Cerebellar cortex (tissue), 1 donor: ENCODE data around the gene MICU1.
"Not testable (repeated sequence)": the region's sequence is repeated elsewhere in the genome, so short reads cannot be mapped to it uniquely, and the experiment has no call there.

Source experiments
- DNase-seq: peaks from one replicate; pipeline ENCODE4 v3.0.0-alpha.2; 2015; ENCODE audit warnings: low spot score

MICU1 gene

GRCh38 chr10:72325243-72326175 lies 300.4 kb downstream of the MICU1 start:
- DNase-seq, result not testable (repeated sequence)

- no peak for DNase-seq
These were observed 302.1 kb downstream of the MICU1 start for GRCh38 chr10:72323771-72324191.

GRCh38 chr10:72323108-72323749 lies 302.6 kb downstream of the MICU1 start:
- DNase-seq, result no peak

GRCh38 chr10:72322280-72323058 lies 303.4 kb downstream of the MICU1 start:
- DNase-seq, result no peak

GRCh38 chr10:72322030-72322279 lies 303.9 kb downstream of the MICU1 start:
- DNase-seq, result no peak

GRCh38 chr10:72321248-72322029 lies 304.4 kb downstream of the MICU1 start:
- no peak for DNase-seq

GRCh38 chr10:72320676-72321247 lies 305.1 kb downstream of the MICU1 start:
- DNase-seq, result peak; percentile 63

- DNase-seq, result no peak
These were observed 306.2 kb downstream of the MICU1 start for GRCh38 chr10:72319416-72320254.

- DNase-seq, result no peak
These were observed 307.2 kb downstream of the MICU1 start for GRCh38 chr10:72318418-72319262.
